HEK293T (cell line): ENCODE results near the gene CEACAM3.

Experiments
- CTCF ChIA-PET: fragments of 350-600 bp; formaldehyde crosslinking; extraction: SDS; loops from one replicate; lab custom pipeline; 2021; ENCODE audit warnings: antibody characterized with exemption, inconsistent platforms; lab: Yijun Ruan, JAX
- POLR2A ChIA-PET: fragments of 350-600 bp; formaldehyde crosslinking; extraction: SDS; loops from one replicate; lab custom pipeline; 2020; ENCODE audit warnings: antibody characterized with exemption, inconsistent platforms; lab: Yijun Ruan, JAX
- DNase-seq: peaks from one replicate; pipeline ENCODE4 v3.0.0; 2012; ENCODE audit warnings: mixed read lengths; ENCODE audit errors: extremely low spot score
- ARNT ChIP-seq: fragments of 450-650 bp; IDR thresholded peaks from 2 replicates; pipeline ENCODE4 v1.6.1; 2017; ENCODE audit warnings: mild to moderate bottlenecking
- BHLHE40 ChIP-seq: fragments of 450-650 bp; IDR thresholded peaks from 2 replicates; pipeline ENCODE4 v1.6.1; 2016; ENCODE audit warnings: mild to moderate bottlenecking, moderate library complexity, borderline replicate concordance
- CTBP1 ChIP-seq: fragments of 450-650 bp; IDR thresholded peaks from 2 replicates; pipeline ENCODE4 v1.6.1; 2016; ENCODE audit warnings: borderline replicate concordance
- ELF4 ChIP-seq: fragments of 450-650 bp; IDR thresholded peaks from 2 replicates; pipeline ENCODE4 v1.6.1; 2017; ENCODE audit warnings: antibody characterized with exemption
- FOXA1 ChIP-seq: fragments of 450-650 bp; IDR thresholded peaks from 2 replicates; pipeline ENCODE4 v1.6.1; 2016; ENCODE audit warnings: mild to moderate bottlenecking
- FOXK2 ChIP-seq: fragments of 450-650 bp; IDR thresholded peaks from 2 replicates; pipeline ENCODE4 v1.6.1; 2016; ENCODE audit warnings: mild to moderate bottlenecking
- FOXM1 ChIP-seq: fragments of 450-650 bp; IDR thresholded peaks from 2 replicates; pipeline ENCODE4 v1.6.1; 2017; ENCODE audit warnings: mild to moderate bottlenecking, borderline replicate concordance
- HDGF ChIP-seq: fragments of 450-650 bp; IDR thresholded peaks from 2 replicates; pipeline ENCODE4 v1.6.1; 2017; ENCODE audit warnings: antibody characterized with exemption, borderline replicate concordance
- L3MBTL2 ChIP-seq: fragments of 450-650 bp; conservative IDR thresholded peaks from 2 replicates; pipeline ENCODE4 v1.6.1; 2016; ENCODE audit warnings: mild to moderate bottlenecking
- LEF1 ChIP-seq: fragments of 450-650 bp; IDR thresholded peaks from 2 replicates; pipeline ENCODE4 v1.6.1; 2017; ENCODE audit warnings: mild to moderate bottlenecking, borderline replicate concordance
- NFRKB ChIP-seq: fragments of 450-650 bp; IDR thresholded peaks from 2 replicates; pipeline ENCODE4 v1.6.1; 2016; ENCODE audit warnings: mild to moderate bottlenecking, moderate library complexity
- PKNOX1 ChIP-seq: fragments of 450-650 bp; IDR thresholded peaks from 2 replicates; pipeline ENCODE4 v1.6.1; 2016
- SP1 ChIP-seq: fragments of 450-650 bp; IDR thresholded peaks from 2 replicates; pipeline ENCODE4 v1.6.1; 2017
- SUZ12 ChIP-seq: fragments of 450-650 bp; IDR thresholded peaks from 2 replicates; pipeline ENCODE4 v1.6.1; 2016; ENCODE audit warnings: mild to moderate bottlenecking
- TARDBP ChIP-seq: fragments of 450-650 bp; IDR thresholded peaks from 2 replicates; pipeline ENCODE4 v1.6.1; 2016
- ZNF384 ChIP-seq: fragments of 450-650 bp; IDR thresholded peaks from 2 replicates; pipeline ENCODE4 v1.6.1; 2016

The CEACAM3 gene

GRCh38 chr19:41807176-41807575 is 10.8 kb downstream of the CEACAM3 start:
- no peak for DNase-seq
- ChIA-PET POLR2A (no interaction called here), CTCF (interaction anchor here (1.2 kb wide), 1 partner anchor 14 kb away, joined by 7 read pairs; no protein-coding TSS in a partner anchor)
- no peak for TF ChIP-seq FOXA1

GRCh38 chr19:41808663-41809566 is 12.5 kb downstream of the CEACAM3 start:
- TF ChIP-seq L3MBTL2 (no peak), FOXK2 (no peak), BHLHE40 (no peak), CTBP1 (no peak), SUZ12 (no peak), ELF4 (no peak), SP1 (no peak), LEF1 (no peak), FOXM1 (no peak), ARNT (no peak), FOXA1 (no peak), TARDBP (no peak), NFRKB (no peak), HDGF (no peak), PKNOX1 (no peak), ZNF384 (no peak)
- no peak for DNase-seq
- CTCF ChIA-PET = no interaction called here
- POLR2A ChIA-PET = no interaction called here

GRCh38 chr19:41810301-41810700 is 13.9 kb downstream of the CEACAM3 start:
- ChIA-PET POLR2A (no interaction called here), CTCF (no interaction called here)
- TF ChIP-seq BHLHE40 (no peak), CTBP1 (no peak), TARDBP (no peak), NFRKB (no peak), FOXK2 (no peak), ZNF384 (no peak), FOXM1 (no peak), FOXA1 (no peak), LEF1 (no peak), ELF4 (no peak), HDGF (no peak), PKNOX1 (no peak), ARNT (no peak), SUZ12 (no peak), SP1 (no peak), L3MBTL2 (no peak)
- no peak for DNase-seq

GRCh38 chr19:41811036-41811435 is 14.6 kb downstream of the CEACAM3 start:
- no peak for DNase-seq
- ChIA-PET CTCF (interaction anchor here (0.6 kb wide), 1 partner anchor 205 kb away, joined by 3 read pairs; no protein-coding TSS in a partner anchor), POLR2A (no interaction called here)
- TF ChIP-seq TARDBP (no peak), L3MBTL2 (no peak), FOXM1 (no peak), ARNT (no peak), NFRKB (no peak)

- no peak for TF ChIP-seq LEF1
- no peak for TF ChIP-seq TARDBP
- TF ChIP-seq L3MBTL2 = no peak
- TF ChIP-seq ARNT = no peak
- no peak for TF ChIP-seq SUZ12
- TF ChIP-seq FOXK2 = no peak
- no peak for TF ChIP-seq FOXM1
- TF ChIP-seq ZNF384 = no peak
- no peak for TF ChIP-seq HDGF
- no peak for TF ChIP-seq ELF4
- TF ChIP-seq CTBP1 = no peak
- no peak for TF ChIP-seq BHLHE40
- no peak for TF ChIP-seq NFRKB
- no peak for TF ChIP-seq PKNOX1
- ChIA-PET POLR2A (no interaction called here), CTCF (interaction anchor here (1.0 kb wide), 1 partner anchor 19 kb away, joined by 3 read pairs; no protein-coding TSS in a partner anchor)
- no peak for DNase-seq
These were observed 15.6 kb downstream of the CEACAM3 start for GRCh38 chr19:41811981-41812380.

GRCh38 chr19:41813911-41814310 is 17.5 kb downstream of the CEACAM3 start:
- TF ChIP-seq SUZ12 (no peak), ZNF384 (no peak), L3MBTL2 (no peak), FOXK2 (no peak), BHLHE40 (no peak), ELF4 (no peak), FOXM1 (no peak), TARDBP (no peak), ARNT (no peak), NFRKB (no peak), PKNOX1 (no peak), HDGF (no peak), SP1 (no peak), CTBP1 (no peak), FOXA1 (no peak), LEF1 (no peak)
- CTCF ChIA-PET = interaction anchor here (0.5 to 1.0 kb wide), 2 partner anchors 20 to 23 kb away, joined by 3 read pairs; no protein-coding TSS in a partner anchor
- POLR2A ChIA-PET = no interaction called here
- no peak for DNase-seq
